NCI-H2196 (cell line): ENCODE results near the gene ARL4D.
"Not testable (repeated sequence)": the region's sequence is repeated elsewhere in the genome, so short reads cannot be mapped to it uniquely, and the experiment has no call there.

Experiments used
- DNase-seq: peaks from one replicate; lab custom pipeline; 2025; ENCODE audit not compliant: unreplicated experiment; lab: John Stamatoyannopoulos, UW

The ARL4D gene

DNA sequence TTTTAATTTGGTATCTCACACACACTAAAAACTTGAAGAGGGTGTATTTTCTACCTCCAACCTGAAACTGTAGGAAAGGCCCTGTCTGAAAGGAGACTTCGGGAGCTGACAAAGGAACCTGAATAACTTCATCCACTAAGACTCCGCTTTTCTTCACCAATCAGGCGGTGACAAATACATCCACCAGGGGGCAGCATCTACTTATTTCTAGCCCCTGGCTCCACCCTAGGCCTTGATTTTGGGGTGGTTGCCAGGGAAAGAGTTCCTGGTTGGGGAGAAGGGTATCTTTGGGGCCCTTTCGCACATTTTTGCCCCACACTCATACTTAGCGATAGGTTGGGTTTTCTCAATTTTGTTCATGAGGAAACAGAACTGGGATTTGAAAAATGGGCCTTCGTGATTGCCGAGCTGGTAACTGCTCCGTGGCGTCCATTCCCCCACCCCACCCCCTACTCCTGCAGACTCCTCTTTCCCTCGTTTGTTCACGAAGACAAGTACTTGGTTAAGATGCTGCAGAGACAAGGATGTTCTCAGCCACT, 4.8 kb upstream of the ARL4D start:
- DNase-seq, result peak; percentile 67

DNA sequence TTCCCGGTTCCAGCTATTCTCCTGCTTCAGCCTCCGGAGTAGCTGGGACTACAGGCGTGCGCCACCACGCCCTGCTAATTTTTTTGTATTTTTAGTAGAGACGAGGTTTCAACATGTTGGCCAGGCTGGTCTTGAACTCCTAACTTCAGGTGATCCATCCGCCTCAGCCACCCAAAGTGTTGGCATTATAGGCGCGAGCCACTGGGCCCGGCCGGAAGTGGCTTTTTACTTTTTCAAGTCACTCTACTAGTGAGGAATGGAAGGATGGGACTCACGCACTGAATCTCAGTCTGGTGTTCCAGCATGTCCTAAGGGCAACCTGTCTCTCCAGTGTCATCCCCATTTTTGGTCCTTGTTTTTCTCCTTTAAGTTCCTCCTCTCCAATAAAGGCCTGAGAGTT, 4.1 kb upstream of the ARL4D start:
- DNase-seq, result not testable (repeated sequence)

DNA sequence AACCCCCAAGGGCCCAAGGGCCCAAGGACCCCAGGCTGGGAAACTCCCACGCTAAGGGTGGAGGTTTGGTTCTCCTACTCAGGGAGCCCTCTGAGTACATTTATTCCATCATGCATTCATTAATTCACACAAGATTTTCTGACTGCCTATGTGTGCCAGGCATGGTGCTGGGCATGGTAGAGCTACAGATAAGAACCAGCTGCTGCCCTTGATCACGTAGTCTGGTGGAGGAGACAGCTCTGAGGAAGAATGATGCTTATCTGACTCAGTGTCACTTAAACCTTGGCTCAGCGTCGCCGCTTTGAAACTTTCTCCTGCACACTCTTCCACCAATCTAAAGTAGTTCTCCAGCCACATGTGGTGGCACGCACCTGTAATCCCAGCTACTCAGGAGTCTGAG, 3.6 kb upstream of the ARL4D start:
- DNase-seq, result no peak

DNA sequence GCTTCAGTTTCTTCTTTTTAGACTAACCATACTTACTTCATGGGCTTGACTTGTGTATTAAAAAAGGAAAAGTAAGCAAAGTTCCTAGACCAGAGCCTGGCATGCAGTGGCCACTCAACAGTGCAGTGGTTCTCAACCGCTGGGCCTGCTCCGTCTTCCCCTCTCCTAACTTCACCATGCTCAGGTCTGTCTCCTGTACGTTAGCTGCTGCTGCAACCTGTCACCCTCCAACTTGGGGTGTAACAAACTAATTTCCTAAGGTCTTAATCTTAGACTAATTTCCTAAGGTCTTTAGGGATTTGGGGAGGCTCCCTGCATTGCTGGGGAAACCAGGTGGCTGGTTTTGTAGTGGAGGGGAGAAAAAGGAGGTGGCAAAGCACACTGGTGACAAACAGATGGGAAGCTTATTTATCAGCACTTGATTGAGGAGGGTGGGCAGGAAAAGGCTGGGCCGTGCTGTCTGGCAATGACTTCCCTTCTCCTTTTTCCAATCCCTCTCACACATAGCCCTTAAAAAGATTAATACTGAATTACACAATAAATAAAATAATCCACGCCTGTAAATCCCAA, 2.2 kb upstream of the ARL4D start:
- no peak for DNase-seq

DNA sequence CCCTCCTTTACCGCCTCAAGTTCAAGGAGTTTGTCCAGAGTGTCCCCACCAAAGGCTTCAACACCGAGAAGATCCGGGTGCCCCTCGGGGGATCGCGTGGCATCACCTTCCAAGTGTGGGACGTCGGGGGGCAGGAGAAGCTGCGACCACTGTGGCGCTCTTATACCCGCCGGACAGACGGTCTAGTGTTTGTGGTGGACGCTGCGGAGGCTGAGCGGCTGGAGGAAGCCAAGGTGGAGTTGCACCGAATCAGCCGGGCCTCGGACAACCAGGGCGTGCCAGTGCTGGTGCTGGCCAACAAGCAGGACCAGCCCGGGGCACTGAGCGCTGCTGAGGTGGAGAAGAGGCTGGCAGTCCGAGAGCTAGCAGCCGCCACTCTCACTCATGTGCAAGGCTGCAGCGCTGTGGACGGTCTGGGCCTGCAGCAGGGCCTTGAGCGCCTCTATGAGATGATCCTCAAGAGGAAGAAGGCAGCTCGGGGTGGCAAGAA, 1.1 kb downstream of the ARL4D start:
- no peak for DNase-seq

DNA sequence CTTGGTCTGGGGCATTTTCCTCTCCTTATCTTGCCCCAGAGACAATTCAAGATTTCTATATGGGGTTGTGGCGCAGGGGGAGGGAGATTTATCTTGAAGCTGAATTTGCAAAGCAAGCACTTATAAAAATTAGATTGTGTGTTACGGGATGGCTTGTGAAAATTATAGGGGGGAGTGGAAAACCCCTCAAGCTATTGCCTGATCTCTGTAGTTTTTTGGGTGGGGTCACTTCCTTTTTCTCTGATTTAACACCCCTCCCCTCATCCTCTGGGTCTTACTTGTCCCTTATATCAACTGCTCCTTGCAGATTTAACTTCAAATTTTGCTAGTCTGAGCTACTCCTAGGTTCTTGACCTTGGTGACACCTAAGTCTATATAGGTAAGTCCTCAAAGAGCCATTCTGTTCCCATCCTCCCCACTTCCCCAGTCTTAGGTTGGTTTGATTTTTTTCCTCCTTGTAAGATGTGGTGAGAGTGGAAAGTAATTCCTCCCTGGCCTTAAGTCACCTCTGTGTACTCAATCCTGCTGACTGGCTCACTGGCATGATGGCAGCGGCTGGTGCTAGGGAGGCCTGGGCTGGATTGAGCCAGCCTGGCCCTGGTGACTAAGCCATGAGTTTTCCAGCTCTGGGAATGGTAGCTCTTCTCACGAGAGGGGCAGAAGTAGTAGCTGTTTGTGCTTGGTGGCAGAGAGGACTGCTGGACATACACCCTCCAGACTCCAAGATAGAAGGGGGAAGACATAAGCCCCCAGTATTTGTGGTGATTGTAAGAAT, 2.3 kb downstream of the ARL4D start:
- no peak for DNase-seq

DNA sequence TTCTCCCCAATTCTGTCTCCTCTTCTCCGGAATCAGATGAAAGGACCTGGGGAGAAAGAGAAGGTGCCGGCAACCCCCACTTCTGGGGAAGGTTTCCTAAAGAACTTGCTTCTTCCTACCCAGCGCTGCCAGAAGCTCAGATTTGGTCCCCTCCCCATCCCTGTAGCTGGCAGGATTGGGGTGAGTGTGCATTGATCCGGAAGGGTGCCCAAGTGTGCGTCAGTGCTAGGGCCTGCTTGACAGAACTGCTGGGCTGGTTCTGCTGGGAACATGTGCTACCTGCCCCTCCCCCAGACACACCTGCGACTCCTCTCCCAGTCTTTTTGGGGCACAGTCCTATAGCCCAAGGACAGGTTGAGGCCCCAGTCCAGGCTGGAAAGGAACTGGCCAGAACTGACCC, 3.3 kb downstream of the ARL4D start:
- DNase-seq, result no peak

DNA sequence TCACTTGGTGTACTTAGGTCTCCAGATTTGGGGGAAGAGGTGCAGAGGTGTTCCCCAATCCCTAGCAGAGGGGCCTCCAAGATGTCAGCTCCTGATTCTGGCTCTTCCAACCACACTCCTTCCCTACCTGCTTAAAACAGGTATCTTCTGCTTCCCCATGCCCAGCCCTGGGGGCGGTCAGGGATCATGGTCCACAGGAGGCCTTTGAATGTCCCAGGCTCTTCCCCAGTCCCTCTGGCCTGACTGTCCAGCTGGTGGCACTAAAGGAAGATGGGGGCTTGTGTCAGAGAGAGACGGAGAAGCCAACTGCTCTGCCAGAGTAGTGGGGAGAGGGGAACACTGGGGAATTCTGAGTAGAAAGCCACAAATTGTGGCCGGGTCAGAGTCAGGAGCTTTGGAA, 3.8 kb downstream of the ARL4D start:
- DNase-seq, result no peak

DNA sequence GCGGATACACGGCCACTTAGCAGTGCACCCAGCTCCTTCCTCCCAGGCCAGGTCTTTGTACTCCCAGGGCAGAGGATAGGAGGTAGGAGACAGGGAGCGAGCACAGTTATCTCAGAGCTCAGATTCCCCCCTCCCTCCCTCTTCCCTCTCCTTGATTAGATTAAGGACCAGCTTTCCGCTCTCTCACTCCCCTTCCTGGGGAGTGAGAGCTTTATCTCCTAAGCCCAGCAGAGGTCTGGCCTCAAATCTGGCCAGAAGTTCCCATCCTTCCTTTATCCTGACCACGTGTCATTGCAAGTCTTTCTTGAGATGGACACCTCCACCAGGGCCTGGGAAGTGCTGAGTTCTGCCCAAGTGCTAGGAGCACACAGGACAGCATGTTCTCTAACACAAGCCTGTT, 5.1 kb downstream of the ARL4D start:
- DNase-seq, result no peak

DNA sequence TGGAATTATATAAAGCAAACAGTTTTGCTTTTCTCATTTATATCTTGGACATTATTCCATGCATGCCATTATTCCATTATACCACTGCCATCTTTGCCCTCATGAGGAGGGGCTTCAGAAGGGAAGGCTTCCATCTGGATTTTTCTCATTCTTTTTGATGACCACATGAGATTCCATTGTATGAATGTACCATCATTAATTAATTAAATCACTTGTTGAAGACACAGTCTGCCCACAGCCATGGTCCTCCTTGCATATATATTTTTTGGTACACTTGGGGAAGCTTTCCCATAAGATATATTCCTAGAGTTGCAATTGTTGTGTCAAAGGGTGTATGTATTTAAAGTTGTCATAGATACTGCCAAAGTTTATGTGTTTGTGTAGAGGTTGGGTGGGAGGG, 7.1 kb downstream of the ARL4D start:
- no peak for DNase-seq

DNA sequence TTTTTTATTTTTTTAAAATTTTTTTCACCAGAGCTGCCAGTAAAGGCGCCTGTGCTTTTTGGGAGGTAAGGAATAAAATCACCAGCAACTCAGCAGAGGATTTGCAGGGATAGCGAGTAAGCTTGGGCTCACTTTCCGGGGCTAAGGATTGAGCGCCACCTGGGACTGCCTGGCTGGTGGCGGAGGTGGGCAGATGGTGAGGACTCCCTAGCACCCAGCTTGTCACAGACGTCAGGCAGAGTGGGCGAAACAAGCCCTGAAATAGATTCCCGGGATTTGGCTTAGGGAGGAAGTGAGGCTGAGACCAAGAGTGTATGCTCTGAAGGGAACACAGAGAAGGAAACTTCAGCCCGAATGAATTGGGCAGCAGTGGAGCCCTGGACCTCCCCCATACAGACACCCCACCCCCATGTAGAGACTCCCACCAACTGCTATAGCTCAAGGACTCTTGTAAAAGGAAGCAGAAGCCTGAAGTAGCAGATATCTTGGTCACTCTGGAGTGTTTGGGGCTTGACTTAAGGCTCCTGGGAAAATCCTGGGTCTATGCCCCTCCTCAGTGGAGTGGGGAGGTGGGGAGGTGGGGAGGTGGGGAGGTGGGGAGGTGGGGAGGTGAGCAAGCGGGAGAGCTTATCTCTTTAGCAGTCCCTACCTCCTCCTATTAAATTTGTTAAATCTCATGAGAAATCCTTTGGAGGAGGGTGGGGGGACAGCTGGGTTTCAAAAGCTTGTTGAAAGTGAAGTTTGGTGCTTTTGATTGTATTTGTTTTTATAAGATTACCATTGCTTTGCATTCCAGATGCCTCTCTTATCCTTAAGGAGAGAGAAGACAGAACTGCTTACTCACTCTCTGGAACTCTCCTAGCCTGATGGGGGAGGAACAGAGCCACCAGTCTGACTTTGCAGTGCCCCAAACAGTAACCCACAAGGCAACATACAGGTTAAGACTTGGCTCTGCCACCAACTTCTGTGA, 8.2 kb downstream of the ARL4D start:
- DNase-seq, result no peak

DNA sequence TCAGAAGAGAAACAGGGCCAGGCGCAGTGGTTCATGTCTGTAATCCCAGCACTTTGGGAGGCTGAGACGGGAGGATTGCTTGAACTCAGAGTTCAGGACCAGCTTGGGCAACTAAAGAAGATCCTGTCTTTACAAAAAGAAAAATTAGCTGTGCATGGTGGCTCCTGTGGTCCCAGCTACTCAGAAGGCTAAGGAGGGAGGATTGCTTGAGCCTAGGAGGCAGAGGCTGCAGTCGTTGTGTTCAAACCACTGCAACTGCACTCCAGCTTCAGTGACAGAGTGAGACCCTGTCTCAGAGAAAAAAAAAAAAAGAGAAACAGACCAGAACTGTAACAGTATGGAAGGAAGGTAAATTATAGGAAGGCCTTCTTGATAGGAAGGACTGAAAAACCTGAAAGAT, 10.3 kb downstream of the ARL4D start:
- no peak for DNase-seq

DNA sequence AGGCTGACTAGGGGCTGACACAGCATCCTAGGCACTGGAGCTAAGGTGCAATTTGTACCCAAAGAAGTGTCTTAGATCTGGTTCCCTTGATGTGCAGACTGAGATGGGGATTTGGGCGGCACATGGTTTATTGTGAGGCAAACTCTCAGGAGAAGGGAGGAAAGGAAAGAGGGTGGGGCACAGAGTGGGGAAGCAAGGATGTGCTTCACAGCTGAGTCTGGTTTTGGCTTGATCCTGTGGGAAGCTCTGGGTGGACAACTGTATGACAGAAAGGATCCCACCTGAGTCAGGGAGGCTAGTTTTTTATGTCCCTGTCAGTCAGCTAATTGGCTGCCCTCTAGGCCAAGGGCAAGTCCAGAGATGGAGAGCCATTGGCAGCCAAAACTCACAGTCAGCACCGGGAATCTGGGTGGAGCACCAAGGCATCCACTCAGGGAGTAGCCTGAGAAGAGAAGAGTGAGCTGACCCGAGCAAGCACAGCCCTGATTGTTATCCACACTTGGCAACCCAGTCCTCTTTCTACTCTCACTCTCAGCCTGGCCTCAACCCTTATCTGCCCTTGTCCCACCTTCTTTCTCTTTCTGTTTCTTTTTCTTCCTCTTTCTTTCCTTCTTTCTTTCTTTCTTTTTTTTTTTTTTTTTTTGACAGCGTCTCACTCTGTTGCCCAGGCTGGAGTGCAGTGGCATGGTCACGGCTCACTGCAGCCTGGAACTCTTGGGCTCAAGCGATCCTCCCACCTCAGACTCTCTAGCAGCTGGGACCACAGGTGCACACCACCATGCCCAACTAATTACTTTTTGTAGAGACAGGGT, 12.0 kb downstream of the ARL4D start:
- no peak for DNase-seq

DNA sequence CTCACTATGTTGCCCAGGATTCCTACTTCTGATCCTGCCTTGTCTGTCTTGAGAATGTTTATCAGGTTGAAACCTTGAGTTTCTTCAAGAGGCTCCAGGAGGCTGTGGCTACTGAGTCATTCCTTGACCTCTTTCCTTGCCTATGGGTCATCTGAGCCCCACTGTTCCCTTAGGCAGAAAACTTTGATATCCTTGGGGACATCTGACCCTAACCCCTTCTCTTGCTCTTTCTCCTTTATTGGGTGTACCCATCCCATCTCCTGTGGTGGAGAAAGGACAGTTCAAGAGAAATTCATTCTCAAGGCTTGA, 12.5 kb downstream of the ARL4D start:
- no peak for DNase-seq

DNA sequence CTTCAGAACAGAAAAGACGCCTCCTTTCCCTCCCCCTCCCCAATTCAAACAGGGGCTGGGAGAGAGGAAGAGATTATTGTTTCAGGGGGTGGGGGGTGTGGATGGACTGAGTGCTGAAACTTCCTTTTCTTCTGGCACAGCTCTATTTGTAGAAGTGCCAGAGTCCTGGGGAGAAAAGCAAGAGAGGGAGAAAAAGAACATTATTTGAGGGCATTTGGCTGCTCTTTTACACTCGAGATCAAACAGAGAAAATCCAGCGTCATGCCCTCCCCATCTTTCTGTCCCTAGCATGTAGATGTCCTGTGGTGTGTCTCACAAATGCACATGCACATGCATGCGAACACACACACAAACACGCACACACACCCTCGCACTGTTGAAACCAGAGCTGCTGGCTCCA, 13.0 kb downstream of the ARL4D start:
- DNase-seq, result no peak

DNA sequence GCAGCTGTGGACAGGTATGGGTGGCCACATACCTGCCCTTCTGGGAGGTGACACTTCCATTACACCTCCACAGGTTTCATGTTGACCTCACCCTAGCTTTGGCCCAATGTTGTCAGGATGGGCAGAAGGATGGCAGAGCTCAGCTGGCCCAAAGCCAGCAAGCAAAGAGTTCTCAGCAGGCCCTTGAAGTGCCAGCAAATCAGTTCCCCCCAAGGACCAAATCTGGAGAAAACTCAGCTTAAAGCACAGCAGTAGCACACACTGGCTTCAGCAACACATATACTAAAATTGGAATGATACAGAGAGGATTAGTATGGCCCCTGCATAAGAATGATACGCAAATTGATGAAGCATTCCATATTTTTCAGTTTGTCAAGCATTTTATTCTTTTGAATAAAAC, 13.4 kb downstream of the ARL4D start:
- DNase-seq, result no peak

DNA sequence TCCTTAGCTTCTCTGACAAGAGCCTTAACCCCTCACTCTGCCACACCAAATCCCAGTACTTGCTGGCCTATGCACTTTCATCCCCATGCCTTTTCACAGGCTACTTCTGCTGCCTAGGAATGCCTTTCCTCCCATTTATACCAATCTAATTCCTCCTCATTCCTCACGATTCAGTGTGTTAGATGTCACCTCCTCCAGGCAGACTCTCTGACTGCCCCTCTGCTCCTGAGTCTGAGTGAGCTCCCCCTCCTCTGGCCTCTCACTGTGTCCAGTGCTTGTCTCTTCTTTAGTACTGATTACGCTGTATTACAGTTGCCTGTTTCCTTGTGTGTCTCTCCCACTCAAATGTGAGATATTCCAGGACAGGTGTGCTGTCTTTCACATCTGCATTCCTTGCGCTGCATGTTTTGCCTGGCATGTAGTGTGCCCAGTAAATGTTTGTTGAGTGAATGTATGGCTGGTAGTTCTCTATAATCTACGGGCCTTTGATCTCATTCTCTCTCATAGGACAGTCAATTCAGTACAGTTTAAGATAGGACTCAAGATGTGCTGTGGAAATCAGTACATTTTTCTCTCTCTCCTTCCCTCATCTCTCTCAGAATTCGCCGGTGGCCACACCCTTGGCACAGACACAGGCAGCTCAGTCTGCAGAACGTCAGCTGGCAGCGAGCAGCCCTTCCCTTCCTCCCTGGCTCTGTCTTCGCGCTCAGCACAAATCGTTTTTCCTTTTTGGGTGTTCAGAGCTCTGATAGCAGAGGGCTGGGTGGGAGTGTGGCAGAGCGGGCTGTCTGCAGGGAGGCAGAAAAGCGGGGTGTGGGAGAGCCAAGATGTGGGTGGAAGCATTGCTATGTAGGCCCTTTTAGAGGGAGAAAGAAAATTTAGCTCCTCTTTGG, 18.5 kb downstream of the ARL4D start:
- peak; percentile 20 for DNase-seq

DNA sequence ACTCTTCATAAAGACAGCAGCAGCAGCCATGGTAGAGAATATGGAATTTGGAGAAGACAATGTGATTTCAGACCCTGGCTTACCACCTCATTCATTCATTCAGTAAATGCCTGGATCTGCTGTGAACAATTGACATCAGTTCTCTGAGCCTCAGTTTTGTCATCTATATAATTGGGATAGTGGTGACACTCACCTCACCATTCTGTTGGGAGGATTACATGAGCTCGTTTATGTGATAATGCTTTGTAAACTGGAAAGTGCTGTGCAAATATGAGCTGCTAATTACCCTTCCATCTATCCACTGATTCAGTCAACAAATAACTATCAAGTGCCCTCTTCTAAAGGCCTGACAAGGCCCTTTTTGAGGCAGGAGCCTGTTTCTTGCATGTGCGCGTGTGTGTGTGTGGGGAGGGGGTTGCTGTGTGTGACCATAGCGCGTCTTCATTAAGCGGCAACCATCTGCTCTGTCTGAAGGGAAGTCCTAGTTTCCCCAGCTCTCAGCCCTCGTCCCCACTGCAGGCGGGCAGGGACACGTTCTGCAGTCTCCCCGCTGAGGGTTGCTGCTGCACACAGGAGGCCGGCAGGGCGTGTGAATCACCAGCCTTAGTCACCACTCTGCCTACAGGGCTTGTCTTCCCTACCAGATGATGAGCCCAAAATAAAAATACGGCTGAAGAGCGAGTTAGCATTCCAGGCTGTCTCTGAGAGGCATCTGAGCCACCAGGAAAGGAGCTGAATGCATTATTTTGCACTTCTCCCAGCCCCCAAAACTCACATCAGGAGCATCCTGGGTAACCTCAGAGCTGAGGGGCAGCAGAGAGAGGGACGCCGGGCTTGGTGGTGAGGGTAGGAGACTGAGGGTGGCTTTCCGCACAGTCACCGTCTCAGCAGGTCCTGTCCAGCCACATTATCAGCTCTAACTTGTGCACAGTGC, 19.9 kb downstream of the ARL4D start:
- DNase-seq, result peak; percentile 40
